ENCODE measurements around the gene AGK. TPM values are rescaled to one million over a fixed set of nuclear protein-coding genes. Genes with fewer than 3 reads are reported as not detected.

Gene AGK
- total RNA-seq, 1 donor from 2014 or later, result 25.6 TPM

DNA sequence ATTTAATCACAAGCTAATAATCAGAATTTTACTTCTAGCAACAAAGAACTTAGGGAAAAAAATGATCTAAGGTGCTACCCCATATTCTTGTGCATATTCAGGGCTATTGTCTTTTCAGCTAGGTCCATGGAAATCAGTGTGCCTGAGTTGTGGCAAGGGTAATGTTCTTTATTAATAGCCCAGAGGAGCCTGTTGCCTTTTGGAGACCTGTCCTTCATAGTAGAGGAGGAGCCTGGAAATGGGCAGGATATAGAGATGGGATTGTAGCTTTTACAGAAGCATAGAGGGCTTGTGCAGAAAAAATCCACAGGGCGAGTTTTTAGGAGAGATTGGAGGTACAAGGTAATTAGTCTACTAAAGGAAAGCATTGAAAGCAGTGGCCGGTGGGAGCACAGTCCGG lies 38.9 kb downstream of the AGK start:
- H3K36me3 Mint-ChIP-seq (ENCODE audit: insufficient read depth), result peaks cover 17% of the 10 kb centered on the region
- no peak for DNase-seq (ENCODE audit: low spot score, unreplicated experiment)
- H3K27ac Mint-ChIP-seq, result no peak overlapping the region
- H3K9me3 Mint-ChIP-seq (ENCODE audit: low read depth), result no peaks in the 10 kb centered on the region
- no peak overlapping the region for H3K4me3 Mint-ChIP-seq (ENCODE audit: low read depth)
- TF ChIP-seq, protein P1, sequence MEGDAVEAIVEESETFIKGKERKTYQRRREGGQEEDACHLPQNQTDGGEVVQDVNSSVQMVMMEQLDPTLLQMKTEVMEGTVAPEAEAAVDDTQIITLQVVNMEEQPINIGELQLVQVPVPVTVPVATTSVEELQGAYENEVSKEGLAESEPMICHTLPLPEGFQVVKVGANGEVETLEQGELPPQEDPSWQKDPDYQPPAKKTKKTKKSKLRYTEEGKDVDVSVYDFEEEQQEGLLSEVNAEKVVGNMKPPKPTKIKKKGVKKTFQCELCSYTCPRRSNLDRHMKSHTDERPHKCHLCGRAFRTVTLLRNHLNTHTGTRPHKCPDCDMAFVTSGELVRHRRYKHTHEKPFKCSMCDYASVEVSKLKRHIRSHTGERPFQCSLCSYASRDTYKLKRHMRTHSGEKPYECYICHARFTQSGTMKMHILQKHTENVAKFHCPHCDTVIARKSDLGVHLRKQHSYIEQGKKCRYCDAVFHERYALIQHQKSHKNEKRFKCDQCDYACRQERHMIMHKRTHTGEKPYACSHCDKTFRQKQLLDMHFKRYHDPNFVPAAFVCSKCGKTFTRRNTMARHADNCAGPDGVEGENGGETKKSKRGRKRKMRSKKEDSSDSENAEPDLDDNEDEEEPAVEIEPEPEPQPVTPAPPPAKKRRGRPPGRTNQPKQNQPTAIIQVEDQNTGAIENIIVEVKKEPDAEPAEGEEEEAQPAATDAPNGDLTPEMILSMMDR (IDR thresholded peaks at IDR 0.05; ENCODE audit: unreplicated experiment), result no peak
- peaks cover 19% of the 10 kb centered on the region for H3K4me1 Mint-ChIP-seq (ENCODE audit: low read depth)
- H3K27me3 Mint-ChIP-seq, result no peaks in the 10 kb centered on the region

DNA sequence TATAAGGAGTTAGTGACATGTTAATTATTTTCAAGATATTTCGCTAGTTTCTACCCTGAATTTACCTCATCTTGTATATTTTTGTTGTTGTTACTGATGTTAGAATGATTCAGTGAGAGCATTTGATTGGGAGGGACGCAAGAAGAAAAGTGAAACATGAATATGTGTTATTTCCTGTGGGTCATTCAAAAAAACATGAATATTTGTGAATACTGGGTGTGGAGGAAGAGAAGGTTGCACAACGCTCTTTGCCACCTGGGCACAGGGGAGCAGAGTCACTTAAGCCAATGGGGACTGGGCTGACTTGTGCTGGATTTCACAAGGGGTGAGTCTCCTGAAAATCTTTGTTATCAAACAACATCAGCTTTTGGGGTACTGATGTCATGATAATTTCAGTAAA lies 39.5 kb downstream of the AGK start:
- no peak for DNase-seq (ENCODE audit: low spot score, unreplicated experiment)
- H3K27me3 Mint-ChIP-seq, result no peaks in the 10 kb centered on the region
- no peak overlapping the region for H3K27ac Mint-ChIP-seq
- TF ChIP-seq, protein P1 (IDR thresholded peaks at IDR 0.05; ENCODE audit: unreplicated experiment), result no peak
- no peaks in the 10 kb centered on the region for H3K9me3 Mint-ChIP-seq (ENCODE audit: low read depth)
- no peak overlapping the region for H3K4me3 Mint-ChIP-seq (ENCODE audit: low read depth)
- H3K4me1 Mint-ChIP-seq (ENCODE audit: low read depth), result peaks cover 14% of the 10 kb centered on the region
- peaks cover 16% of the 10 kb centered on the region for H3K36me3 Mint-ChIP-seq (ENCODE audit: insufficient read depth)

DNA sequence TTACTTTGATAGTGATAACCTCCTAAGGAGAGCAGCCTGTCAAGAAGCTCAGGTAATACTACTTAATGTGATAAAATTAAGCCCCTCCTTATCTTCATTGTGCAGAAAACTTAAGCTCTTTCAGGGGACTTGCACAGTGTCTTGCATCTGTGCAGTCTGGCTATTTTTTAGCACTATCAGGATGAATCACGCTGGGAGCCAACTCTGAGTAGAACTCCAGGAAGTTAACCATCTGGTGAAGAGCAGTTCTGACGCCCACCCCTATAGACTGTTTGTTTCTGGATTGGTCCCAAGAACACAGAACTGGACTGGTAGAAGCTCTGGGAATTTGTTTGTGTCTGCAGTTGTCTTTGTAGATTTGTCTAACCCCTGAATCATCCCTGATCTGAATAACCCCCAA lies 41.9 kb downstream of the AGK start:
- Mint-ChIP-seq H3K27ac (no peak overlapping the region), H3K4me3 (ENCODE audit: low read depth) (no peak overlapping the region), H3K36me3 (ENCODE audit: insufficient read depth) (peaks cover 18% of the 10 kb centered on the region), H3K27me3 (no peaks in the 10 kb centered on the region), H3K4me1 (ENCODE audit: low read depth) (peaks cover 2% of the 10 kb centered on the region), H3K9me3 (ENCODE audit: low read depth) (no peaks in the 10 kb centered on the region)
- TF ChIP-seq, protein P1 (IDR thresholded peaks at IDR 0.05; ENCODE audit: unreplicated experiment), result no peak
- no peak for DNase-seq (ENCODE audit: low spot score, unreplicated experiment)

DNA sequence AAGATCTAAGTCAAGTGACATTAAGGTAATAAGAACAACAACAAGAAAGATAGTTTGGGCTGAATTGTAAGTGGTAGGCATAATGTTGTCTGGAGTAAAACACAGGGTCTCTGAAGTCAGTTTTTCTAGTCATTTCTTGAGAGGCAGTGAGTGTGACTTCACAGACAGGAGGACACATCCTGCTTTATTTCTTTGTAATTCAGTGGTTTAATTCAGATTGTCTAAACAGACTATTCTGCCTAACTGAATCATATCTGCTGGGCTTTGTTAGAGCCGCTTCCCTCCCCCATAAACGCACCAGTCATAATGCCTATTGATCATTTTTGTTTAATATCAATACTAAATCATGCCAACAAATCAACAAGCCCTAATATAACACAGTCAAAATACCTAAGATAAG lies 46.8 kb downstream of the AGK start:
- no peak for DNase-seq (ENCODE audit: low spot score, unreplicated experiment)
- H3K36me3 Mint-ChIP-seq (ENCODE audit: insufficient read depth), result peaks cover 18% of the 10 kb centered on the region

DNA sequence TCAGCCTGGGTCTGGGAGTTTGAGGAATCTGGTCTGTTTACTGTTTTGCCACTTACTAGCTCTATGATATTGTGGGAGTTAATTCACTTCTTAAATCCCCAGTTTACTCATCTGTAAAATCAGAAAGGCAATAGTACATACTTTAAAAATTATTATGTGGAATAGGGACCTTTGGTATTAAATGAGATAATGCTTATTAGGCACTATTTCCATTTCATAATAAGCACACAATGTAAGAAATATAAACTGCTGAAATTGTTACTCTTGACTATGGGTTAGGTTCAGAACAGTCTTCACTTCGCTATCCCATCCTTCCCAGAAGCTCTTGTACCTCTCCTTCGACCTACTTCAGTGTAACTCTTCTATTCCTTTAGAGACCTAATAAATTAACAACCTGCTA lies 47.2 kb downstream of the AGK start:
- Mint-ChIP-seq H3K9me3 (ENCODE audit: low read depth) (no peaks in the 10 kb centered on the region), H3K36me3 (ENCODE audit: insufficient read depth) (peaks cover 18% of the 10 kb centered on the region), H3K27me3 (no peaks in the 10 kb centered on the region), H3K27ac (no peak overlapping the region), H3K4me3 (ENCODE audit: low read depth) (no peak overlapping the region), H3K4me1 (ENCODE audit: low read depth) (peaks cover 3% of the 10 kb centered on the region)
- TF ChIP-seq, protein P1 (IDR thresholded peaks at IDR 0.05; ENCODE audit: unreplicated experiment), result no peak
- DNase-seq (ENCODE audit: low spot score, unreplicated experiment), result no peak

More for the DNA sequence above, 46.8 kb downstream of the AGK start:
- no peak overlapping the region for H3K4me3 Mint-ChIP-seq (ENCODE audit: low read depth)
- no peaks in the 10 kb centered on the region for H3K9me3 Mint-ChIP-seq (ENCODE audit: low read depth)
- H3K27me3 Mint-ChIP-seq, result no peaks in the 10 kb centered on the region
- no peak overlapping the region for H3K27ac Mint-ChIP-seq
- TF ChIP-seq, protein P1 (IDR thresholded peaks at IDR 0.05; ENCODE audit: unreplicated experiment), result no peak
- H3K4me1 Mint-ChIP-seq (ENCODE audit: low read depth), result peaks cover 3% of the 10 kb centered on the region

All from progenitor cell of endocrine pancreas (in vitro differentiated cells).